Measurements from ENCODE around the gene SH2D7.
A peak's percentile ranks its signal among the peaks of the same experiment; 100 is the strongest.

Gene SH2D7

GRCh38 chr15:78065973-78066946 is 26.1 kb upstream of the SH2D7 start:
- Mint-ChIP-seq H3K9me3 (no peaks in the 10 kb centered on the region), H3K4me3 (no peak overlapping the region), H3K27ac (no peak overlapping the region), H3K4me1 (ENCODE audit: low read depth in 2 of 2) (peaks cover 16 to 32% of the 10 kb centered on the region in 2 donors), H3K36me3 (ENCODE audit: insufficient read depth) (peaks cover 6% of the 10 kb centered on the region), H3K27me3 (no peaks in the 10 kb centered on the region)
- ATAC-seq (replicated peaks) (no peak), DNase-seq (no peak)

- Mint-ChIP-seq H3K27me3 (no peaks in the 10 kb centered on the region), H3K27ac (peak overlapping the region; percentile 96 to 97), H3K9me3 (no peaks in the 10 kb centered on the region), H3K4me1 (ENCODE audit: low read depth in 2 of 2) (peaks cover 17 to 35% of the 10 kb centered on the region in 2 donors), H3K4me3 (no peak overlapping the region), H3K36me3 (ENCODE audit: insufficient read depth) (peaks cover 6% of the 10 kb centered on the region)
- DNase-seq, result no peak
- ATAC-seq (replicated peaks), result no peak
Measured at GRCh38 chr15:78067328-78068228, 24.8 kb upstream of the SH2D7 start.

- no peaks in the 10 kb centered on the region for H3K9me3 Mint-ChIP-seq
- no peaks in the 10 kb centered on the region for H3K27me3 Mint-ChIP-seq
- H3K4me3 Mint-ChIP-seq, result no peak overlapping the region
- H3K36me3 Mint-ChIP-seq (ENCODE audit: insufficient read depth), result peaks cover 7% of the 10 kb centered on the region
- peak; percentile 31 for ATAC-seq (replicated peaks)
- H3K27ac Mint-ChIP-seq, result peak overlapping the region; percentile 96 to 97
- peaks cover 14 to 37% of the 10 kb centered on the region in 2 donors for H3K4me1 Mint-ChIP-seq (ENCODE audit: low read depth in 2 of 2)
- DNase-seq, result no peak
Measured at GRCh38 chr15:78069052-78069414, 23.3 kb upstream of the SH2D7 start.

- H3K4me3 Mint-ChIP-seq, result no peak overlapping the region
- no peak for ATAC-seq (replicated peaks)
- no peak for DNase-seq
- no peaks in the 10 kb centered on the region for H3K27me3 Mint-ChIP-seq
- H3K36me3 Mint-ChIP-seq (ENCODE audit: insufficient read depth), result peaks cover 12% of the 10 kb centered on the region
- H3K27ac Mint-ChIP-seq, result peak overlapping the region; percentile 96 to 97
- peaks cover 19 to 41% of the 10 kb centered on the region in 2 donors for H3K4me1 Mint-ChIP-seq (ENCODE audit: low read depth in 2 of 2)
- H3K9me3 Mint-ChIP-seq, result no peaks in the 10 kb centered on the region
Measured at GRCh38 chr15:78069462-78070029, 22.8 kb upstream of the SH2D7 start.

- peak overlapping the region; percentile 96 to 97 for H3K27ac Mint-ChIP-seq
- peaks cover 12% of the 10 kb centered on the region for H3K36me3 Mint-ChIP-seq (ENCODE audit: insufficient read depth)
- no peak overlapping the region for H3K4me3 Mint-ChIP-seq
- no peaks in the 10 kb centered on the region for H3K27me3 Mint-ChIP-seq
- DNase-seq (no peak), ATAC-seq (replicated peaks) (no peak)
- no peaks in the 10 kb centered on the region for H3K9me3 Mint-ChIP-seq
- H3K4me1 Mint-ChIP-seq (ENCODE audit: low read depth in 2 of 2), result peaks cover 22 to 45% of the 10 kb centered on the region in 2 donors
Measured at GRCh38 chr15:78070049-78070700, 22.2 kb upstream of the SH2D7 start.

GRCh38 chr15:78071383-78071782 is 21.0 kb upstream of the SH2D7 start:
- H3K27me3 Mint-ChIP-seq, result no peaks in the 10 kb centered on the region
- H3K4me1 Mint-ChIP-seq (ENCODE audit: low read depth in 2 of 2), result peaks cover 33 to 56% of the 10 kb centered on the region in 2 donors
- peak overlapping the region; percentile 8 to 97 for H3K27ac Mint-ChIP-seq
- H3K9me3 Mint-ChIP-seq, result no peaks in the 10 kb centered on the region
- DNase-seq, result no peak
- peaks cover 12% of the 10 kb centered on the region for H3K36me3 Mint-ChIP-seq (ENCODE audit: insufficient read depth)
- no peak for ATAC-seq (replicated peaks)
- H3K4me3 Mint-ChIP-seq, result no peak overlapping the region

- Mint-ChIP-seq H3K36me3 (ENCODE audit: insufficient read depth) (peaks cover 19% of the 10 kb centered on the region), H3K4me1 (ENCODE audit: low read depth in 2 of 2) (peaks cover 38 to 60% of the 10 kb centered on the region in 2 donors), H3K27ac (peak overlapping the region; percentile 71 to 86), H3K27me3 (no peaks in the 10 kb centered on the region), H3K4me3 (peak overlapping the region; percentile 49 to 50), H3K9me3 (no peaks in the 10 kb centered on the region)
- DNase-seq, result no peak
- ATAC-seq (replicated peaks), result peak; percentile 1
Measured at GRCh38 chr15:78072080-78072892, 20.1 kb upstream of the SH2D7 start.

- Mint-ChIP-seq H3K36me3 (ENCODE audit: insufficient read depth) (peaks cover 19% of the 10 kb centered on the region), H3K27me3 (no peaks in the 10 kb centered on the region), H3K4me3 (peak overlapping the region; percentile 49 to 50), H3K9me3 (no peaks in the 10 kb centered on the region), H3K27ac (peak overlapping the region; percentile 71 to 86), H3K4me1 (ENCODE audit: low read depth in 2 of 2) (peaks cover 44 to 63% of the 10 kb centered on the region in 2 donors)
- DNase-seq (no peak), ATAC-seq (replicated peaks) (no peak)
Measured at GRCh38 chr15:78073046-78073787, 19.1 kb upstream of the SH2D7 start.

- Mint-ChIP-seq H3K9me3 (no peaks in the 10 kb centered on the region), H3K27me3 (no peaks in the 10 kb centered on the region), H3K4me3 (peak overlapping the region; percentile 94 to 100), H3K36me3 (ENCODE audit: insufficient read depth) (peaks cover 13% of the 10 kb centered on the region), H3K27ac (peak overlapping the region; percentile 94 to 100), H3K4me1 (ENCODE audit: low read depth in 2 of 2) (peaks cover 44 to 45% of the 10 kb centered on the region in 2 donors)
- DNase-seq (no peak), ATAC-seq (replicated peaks) (no peak)
Measured at GRCh38 chr15:78075490-78076230, 16.7 kb upstream of the SH2D7 start.

GRCh38 chr15:78076231-78077052 is 15.9 kb upstream of the SH2D7 start:
- Mint-ChIP-seq H3K9me3 (no peaks in the 10 kb centered on the region), H3K4me3 (peak overlapping the region; percentile 94 to 100), H3K27ac (peak overlapping the region; percentile 94 to 100), H3K36me3 (ENCODE audit: insufficient read depth) (peaks cover 13% of the 10 kb centered on the region), H3K27me3 (no peaks in the 10 kb centered on the region), H3K4me1 (ENCODE audit: low read depth in 2 of 2) (peaks cover 43 to 45% of the 10 kb centered on the region in 2 donors)
- peak; percentile 13 for ATAC-seq (replicated peaks)
- no peak for DNase-seq

Data from effector memory CD8-positive, alpha-beta T cell (primary cell).